Suppressor macrophage treated with lipopolysaccharide for 4 hours (primary cell): Measurements from ENCODE around the gene CCNY.
"Not testable (repeated sequence)": the region's sequence is repeated elsewhere in the genome, so short reads cannot be mapped to it uniquely, and the experiment has no call there.

Experiments
- DNase-seq: peaks from one replicate; pipeline ENCODE4 v3.0.0-alpha.2; 2020

Gene CCNY

GRCh38 chr10:35493196-35494118, 157.1 kb downstream of the CCNY start:
- DNase-seq: no peak

DNA sequence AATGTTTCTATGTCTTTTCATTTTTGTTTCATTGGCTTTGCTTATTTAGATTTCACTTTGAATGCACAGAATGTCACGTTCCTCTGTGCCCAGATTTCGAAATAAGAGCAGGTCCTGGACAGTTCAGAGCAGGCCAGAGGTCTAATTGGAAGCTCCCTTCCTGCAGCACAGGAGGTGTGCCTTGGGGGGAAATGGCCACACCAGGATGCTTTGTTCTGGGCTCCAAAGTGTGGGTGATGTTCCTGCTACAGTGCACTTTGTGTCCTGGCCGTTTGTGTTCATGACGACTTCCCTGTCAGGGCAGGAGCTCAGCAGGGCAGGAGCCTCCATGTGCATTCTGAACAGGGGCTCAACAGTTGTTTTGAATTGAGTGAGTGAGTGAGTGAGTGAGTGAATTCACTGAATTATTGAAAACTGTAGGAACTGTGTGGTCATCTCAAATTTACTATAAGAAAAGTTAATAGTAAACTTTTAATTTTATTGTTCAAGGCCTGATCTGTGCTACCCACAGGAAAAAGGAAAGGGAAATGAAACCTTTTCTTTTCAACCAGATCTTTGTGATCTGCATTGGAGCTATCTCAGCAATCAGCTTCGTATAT, 159.3 kb downstream of the CCNY start:
- peak; percentile 24 for DNase-seq

- DNase-seq: no peak
These were observed 161.6 kb downstream of the CCNY start for GRCh38 chr10:35497909-35498308.

DNA sequence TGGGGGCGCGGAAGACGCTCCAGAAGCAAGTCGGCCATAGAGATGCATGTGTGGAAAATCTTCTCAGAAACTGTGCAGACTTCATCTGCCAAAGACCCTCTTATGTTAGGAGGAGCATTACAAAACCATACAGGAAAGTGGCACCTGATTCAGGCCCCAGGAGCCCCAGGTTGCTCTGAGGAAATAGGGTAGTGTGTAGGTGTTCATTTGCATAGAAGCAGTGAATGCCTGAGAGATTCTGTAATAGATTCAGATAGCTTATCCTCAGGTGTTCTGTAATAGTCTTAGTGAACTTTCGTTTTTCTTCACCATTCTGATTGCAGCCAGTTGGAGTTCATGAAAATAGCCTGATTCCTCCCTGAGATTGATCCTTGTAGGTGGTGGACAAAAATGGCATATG, 162.4 kb downstream of the CCNY start:
- DNase-seq: no peak

DNA sequence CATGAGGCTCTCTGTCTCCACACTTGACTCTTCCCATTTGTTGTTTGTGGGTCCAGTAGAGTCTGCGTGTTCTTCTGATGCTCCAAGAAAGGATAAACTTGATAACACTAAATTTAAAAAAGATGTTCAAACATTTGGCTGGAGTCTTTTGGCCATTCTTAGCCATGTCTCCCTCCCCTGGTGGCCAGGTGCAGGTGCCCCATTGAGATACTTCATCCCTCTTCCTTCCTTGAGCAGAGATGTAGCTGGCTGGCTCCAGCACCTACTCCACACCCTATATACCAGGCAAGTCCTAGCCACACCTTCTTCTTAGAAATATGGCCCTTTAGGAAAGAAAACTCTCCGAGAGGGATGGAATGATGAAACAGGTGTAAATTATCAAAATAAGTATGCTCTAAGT, 165.6 kb downstream of the CCNY start:
- no peak for DNase-seq

GRCh38 chr10:35502692-35503091, 166.4 kb downstream of the CCNY start:
- DNase-seq: no peak

DNA sequence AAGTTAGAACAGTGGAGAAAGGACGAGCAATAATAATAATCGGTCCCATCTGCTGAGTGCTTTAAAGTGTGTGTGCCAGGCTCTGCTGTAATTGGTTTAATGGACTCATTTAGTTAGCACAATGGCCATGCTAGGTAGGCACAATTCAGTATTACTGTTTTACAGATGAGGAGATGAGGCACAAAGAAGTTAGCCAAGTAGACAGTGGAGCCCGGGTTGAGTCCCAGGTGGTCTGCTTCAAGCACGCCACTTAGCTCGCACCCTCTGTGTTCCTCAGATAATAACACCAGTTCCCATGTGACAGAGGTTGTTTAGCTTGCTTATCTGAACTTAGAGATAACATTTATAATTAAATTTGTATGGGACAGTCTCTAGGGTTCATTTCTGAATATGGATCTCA, 167.3 kb downstream of the CCNY start:
- no peak for DNase-seq

DNA sequence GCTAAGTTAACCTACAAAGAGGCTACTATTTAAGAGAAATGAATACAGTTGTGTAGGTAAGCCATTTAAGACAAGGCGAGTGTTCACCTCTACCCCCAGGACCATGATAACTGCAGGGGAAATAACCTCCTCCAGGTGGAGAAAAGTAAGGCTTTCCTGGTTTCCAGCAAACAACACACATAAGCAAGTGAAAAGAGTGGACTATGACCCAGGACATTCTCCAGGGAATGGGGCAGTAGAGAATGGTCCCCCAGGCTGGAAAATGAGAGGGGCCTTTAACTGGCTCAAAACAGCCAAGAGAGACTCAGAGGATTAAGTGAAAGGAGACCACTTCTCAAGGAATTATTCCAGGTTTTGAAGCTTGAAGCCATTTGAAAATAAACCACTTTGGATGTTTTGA, 167.8 kb downstream of the CCNY start:
- DNase-seq: no peak

DNA sequence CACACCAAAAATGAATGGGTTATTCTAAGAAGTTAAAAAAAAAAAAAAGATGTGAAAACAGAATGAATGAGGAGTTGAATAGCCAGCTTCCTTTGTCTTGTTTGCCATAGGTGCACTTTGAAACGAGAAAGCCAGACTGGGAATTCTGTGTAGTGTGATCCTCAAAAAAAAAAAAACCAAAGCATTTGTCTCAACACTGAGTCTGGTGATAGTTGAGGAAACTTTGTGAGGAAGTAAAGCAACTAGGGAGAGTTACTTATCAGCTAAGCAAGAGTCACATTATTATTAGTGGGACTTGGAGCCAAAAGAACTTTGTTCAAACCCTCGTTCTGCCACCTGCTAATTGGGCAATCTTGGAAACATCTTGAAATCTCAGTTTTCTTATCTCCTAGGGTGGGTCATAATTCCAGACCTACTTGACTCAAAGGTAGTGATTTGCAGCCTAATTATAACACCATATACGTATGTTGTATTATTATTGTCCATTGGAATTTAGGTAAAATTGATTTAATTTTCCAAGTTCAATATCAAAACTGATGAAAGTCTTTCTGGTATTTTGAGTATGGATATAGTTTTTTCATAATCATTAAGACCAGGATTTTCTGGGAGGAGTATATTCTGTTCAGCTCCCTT, 169.0 kb downstream of the CCNY start:
- DNase-seq: no peak

DNA sequence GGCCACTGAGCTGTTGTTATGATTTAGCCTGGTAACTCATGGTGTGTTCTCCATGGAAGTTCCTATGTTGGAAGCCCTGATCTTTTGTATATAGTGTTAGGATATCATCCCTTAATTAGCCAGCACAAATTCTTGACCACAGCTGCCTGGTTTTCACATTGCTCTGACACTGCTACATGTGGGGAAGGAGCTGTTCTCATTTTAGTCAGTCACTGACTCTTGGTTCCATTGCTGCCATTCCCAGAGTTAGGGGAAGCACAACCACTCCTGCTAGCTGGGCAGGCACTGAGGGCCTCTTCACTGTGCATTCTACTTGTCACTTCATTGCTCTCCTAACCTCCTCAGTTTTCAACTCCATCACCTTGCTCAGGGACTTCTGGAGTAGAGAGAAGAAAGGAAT, 170.4 kb downstream of the CCNY start:
- no peak for DNase-seq

DNA sequence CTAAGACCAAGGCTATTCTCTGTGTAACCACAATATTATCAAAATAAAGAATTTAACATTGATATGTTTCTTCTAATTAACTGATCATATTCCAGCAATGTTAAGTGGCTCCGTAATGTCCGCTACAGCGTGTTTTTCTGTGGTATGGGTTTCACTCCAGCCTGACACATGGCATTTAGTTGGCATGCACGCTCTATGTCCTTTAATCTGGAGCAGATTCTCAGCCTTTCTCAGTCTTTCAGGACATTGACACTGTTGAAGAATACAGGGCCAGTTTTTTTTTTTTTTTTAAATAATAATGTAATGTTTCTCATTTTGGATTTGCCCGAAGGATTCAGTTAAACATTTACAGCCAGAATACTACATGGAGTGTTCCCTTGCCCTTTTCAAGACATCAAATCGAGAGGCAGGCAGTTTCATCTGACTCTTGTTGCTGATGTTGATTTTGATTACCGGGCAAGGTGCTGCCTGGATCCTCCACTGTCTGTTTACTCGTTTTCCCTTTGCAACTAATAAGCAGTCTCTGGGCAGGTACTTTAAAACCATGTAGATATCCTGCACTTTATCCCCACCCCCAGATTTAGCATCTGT, 171.3 kb downstream of the CCNY start:
- no peak for DNase-seq

DNA sequence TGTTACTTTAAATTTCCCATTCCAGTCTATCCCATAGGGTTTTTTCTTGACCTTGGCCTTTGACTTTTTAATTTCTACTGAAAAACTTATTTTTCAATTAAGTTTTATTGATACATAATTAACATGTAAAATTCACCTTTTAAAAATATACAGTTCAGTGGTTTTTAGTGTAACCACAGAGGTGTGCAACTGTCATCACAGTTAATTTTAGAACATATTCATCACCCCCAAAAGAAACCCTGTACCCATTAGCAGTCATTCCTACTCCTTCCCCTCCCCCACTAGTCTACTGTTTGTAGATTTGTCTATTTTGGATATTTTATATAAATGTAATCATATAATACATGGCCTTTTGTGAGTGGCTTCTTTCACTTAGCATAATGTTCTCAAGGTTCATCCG, 172.3 kb downstream of the CCNY start:
- DNase-seq: no peak

DNA sequence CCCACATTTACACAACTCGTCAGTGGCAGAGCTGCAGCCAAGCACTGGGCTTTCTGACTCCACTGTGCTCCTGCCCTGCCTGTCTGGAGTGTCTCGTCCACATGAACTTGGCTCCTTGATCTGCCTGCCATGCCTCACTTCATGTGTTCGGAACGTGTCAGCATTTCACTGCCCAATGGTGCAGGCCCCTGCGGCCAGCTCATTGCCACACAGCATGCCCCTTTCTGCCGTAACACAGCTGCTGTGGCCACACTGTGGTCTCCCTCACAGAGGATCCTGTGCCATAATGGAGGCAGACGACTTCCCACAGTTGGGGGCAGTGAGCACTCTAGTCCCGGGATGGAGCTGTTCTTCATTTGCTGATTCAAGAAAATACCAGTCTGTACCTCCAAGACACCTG, 174.6 kb downstream of the CCNY start:
- no peak for DNase-seq

DNA sequence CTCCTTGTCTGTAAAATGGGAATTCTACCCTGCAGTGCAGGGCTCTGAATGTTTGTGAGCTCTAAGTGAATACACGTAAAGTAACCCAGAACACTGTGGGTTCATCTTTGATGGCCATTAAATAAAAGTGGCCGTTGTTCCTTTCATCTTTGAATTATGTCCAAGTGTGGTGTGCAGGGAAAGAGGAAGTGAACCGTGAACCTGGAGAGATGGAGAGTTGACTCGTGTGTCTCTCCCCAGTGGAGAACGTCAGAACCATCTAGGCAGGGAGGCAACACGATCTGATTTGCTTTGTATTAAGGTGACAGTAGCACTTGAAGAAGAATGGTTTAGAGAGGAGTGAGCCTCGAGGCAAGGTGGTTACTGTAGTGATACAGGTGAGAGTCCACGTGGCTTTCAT, 175.3 kb downstream of the CCNY start:
- DNase-seq: no peak

- DNase-seq: no peak
These were observed 179.9 kb downstream of the CCNY start for GRCh38 chr10:35516102-35516670.

GRCh38 chr10:35517431-35518181, 181.3 kb downstream of the CCNY start:
- DNase-seq: peak; percentile 49

DNA sequence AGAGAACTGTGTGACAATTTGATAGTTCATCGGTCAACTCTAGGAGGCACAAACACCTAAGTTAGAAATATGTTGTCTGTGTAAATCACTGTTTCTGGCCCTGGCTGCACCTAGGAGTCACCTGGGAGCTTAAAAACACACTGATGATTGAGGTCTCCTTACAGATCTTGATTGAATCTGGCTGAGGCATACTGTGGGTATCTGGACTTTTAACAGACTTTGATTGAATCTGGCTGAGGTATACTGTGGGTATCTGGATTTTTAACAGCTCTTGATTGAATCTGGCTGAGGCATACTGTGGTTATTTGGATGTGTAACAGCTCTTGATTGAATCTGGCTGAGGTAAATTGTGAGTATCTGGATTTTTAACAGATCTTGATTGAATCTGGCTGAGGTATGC, 181.9 kb downstream of the CCNY start:
- not testable (repeated sequence) for DNase-seq

- no peak for DNase-seq
These were observed 184.7 kb downstream of the CCNY start for GRCh38 chr10:35520996-35521395.

GRCh38 chr10:35523670-35524225, 187.4 kb downstream of the CCNY start:
- no peak for DNase-seq

GRCh38 chr10:35526746-35527145, 190.4 kb downstream of the CCNY start:
- no peak for DNase-seq

- DNase-seq: no peak
These were observed 195.8 kb downstream of the CCNY start for GRCh38 chr10:35532141-35532540.

DNA sequence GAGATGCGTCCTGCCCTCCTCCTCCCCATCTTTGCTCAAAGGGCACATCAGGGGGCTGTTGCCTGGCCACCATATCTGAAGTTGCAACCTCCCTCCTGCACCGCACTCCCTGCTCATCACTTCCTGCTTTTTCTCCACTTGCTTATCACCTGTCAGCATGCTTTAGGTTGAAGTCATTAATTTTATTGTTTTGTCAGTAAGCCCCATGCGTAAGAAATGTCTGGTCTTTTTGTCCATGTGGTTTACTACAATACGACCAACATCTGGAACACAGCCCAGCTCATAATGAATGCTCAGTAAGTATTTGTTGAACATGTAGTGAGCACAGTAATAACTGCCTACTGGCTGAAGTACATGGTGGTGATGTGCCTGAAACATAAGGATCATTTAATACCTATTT, 197.3 kb downstream of the CCNY start:
- DNase-seq: no peak
